ENCODE results near the gene TRMT1.

- TF ChIP-seq CEBPB (IDR thresholded peaks at IDR 0.05) (no peak), MAX (IDR thresholded peaks at IDR 0.05) (no peak), EP300 (IDR thresholded peaks at IDR 0.05; ENCODE audit: borderline replicate concordance) (no peak), TEAD4 (IDR thresholded peaks at IDR 0.05) (no peak), REST (IDR thresholded peaks at IDR 0.05; ENCODE audit: low read depth) (no peak), TAF1 (IDR thresholded peaks at IDR 0.05; ENCODE audit: low read depth) (no peak), RAD21 (IDR thresholded peaks at IDR 0.05; ENCODE audit: low read depth) (no peak), NFIC (IDR thresholded peaks at IDR 0.05) (no peak), FOXM1 (IDR thresholded peaks at IDR 0.05; ENCODE audit: borderline replicate concordance, low read depth) (no peak), YY1 (IDR thresholded peaks at IDR 0.05; ENCODE audit: low read depth) (no peak), CREB1 (IDR thresholded peaks at IDR 0.05; ENCODE audit: low read depth) (no peak), TCF12 (IDR thresholded peaks at IDR 0.05; ENCODE audit: low read depth) (no peak)
- TF ChIP-seq, protein P1, sequence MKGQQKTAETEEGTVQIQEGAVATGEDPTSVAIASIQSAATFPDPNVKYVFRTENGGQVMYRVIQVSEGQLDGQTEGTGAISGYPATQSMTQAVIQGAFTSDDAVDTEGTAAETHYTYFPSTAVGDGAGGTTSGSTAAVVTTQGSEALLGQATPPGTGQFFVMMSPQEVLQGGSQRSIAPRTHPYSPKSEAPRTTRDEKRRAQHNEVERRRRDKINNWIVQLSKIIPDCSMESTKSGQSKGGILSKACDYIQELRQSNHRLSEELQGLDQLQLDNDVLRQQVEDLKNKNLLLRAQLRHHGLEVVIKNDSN (IDR thresholded peaks at IDR 0.05) = no peak
Measured at GRCh38 chr19:13160557-13160956, 44.0 kb upstream of the TRMT1 start.

All from Ishikawa (cell line).